ENCODE measurements around the gene TEKT3. TPM values are rescaled to one million over a fixed set of nuclear protein-coding genes. Genes with fewer than 3 reads are reported as not detected.

The TEKT3 gene
- total RNA-seq, 6 experiments from 2014 or later, result not detected

- WGBS (ENCODE audit: insufficient coverage, low coverage, low lambda C conversion rate, missing lambda C conversion rate), result 83% methylated on average over 6 of the region's 6 CpGs
- intact Hi-C loops (cut with DNase I), result no loop called here
- Histone ChIP-seq H3K27ac (no peak overlapping the region), H3K27me3 (no peaks in the 10 kb centered on the region), H3K9me3 (no peaks in the 10 kb centered on the region), H3K4me3 (no peak overlapping the region), H3K36me3 (no peaks in the 10 kb centered on the region), H3K4me1 (no peaks in the 10 kb centered on the region)
- DNase-seq, result no peak
- no peak for ATAC-seq
- TF ChIP-seq CTCF (IDR thresholded peaks at IDR 0.05) (no peak), POLR2A (IDR thresholded peaks at IDR 0.05) (no peak)
These were observed 50.8 kb downstream of the TEKT3 start for GRCh38 chr17:15290605-15291004.

GRCh38 chr17:15289285-15290183 is 51.9 kb downstream of the TEKT3 start:
- Histone ChIP-seq H3K27ac (no peak overlapping the region), H3K9me3 (no peaks in the 10 kb centered on the region), H3K27me3 (no peaks in the 10 kb centered on the region), H3K4me3 (no peak overlapping the region), H3K4me1 (no peaks in the 10 kb centered on the region), H3K36me3 (no peaks in the 10 kb centered on the region)
- ATAC-seq (no peak), DNase-seq (no peak)
- no peak for TF ChIP-seq POLR2A (IDR thresholded peaks at IDR 0.05)
- no peak for TF ChIP-seq CTCF (IDR thresholded peaks at IDR 0.05)
- intact Hi-C loops (cut with DNase I), result no loop called here
- 68% methylated on average over 22 of the region's 22 CpGs for WGBS (ENCODE audit: insufficient coverage, low coverage, low lambda C conversion rate, missing lambda C conversion rate)

DNA sequence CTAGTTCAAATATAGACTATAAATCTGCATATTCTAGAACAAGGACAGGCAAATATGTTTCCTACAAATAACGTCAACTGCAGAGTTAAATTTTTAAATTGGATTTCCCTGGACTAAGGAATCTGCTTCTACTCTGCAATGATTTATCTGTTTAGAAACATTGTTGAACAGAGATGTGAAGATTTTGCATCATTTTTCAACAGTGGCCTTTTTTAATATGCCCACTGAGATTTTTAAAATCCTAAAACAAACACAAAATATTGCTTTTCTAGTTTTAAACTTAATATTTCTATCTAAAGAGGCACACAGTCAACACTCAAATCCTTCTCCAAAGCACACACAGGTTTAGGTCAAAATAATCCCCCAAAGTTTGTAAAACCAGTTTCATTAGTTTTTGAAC is 52.5 kb downstream of the TEKT3 start:
- Histone ChIP-seq H3K4me3 (no peak overlapping the region), H3K4me1 (no peaks in the 10 kb centered on the region), H3K36me3 (no peaks in the 10 kb centered on the region), H3K9me3 (no peaks in the 10 kb centered on the region), H3K27ac (no peak overlapping the region), H3K27me3 (no peaks in the 10 kb centered on the region)
- TF ChIP-seq CTCF (IDR thresholded peaks at IDR 0.05), result no peak
- TF ChIP-seq POLR2A (IDR thresholded peaks at IDR 0.05), result no peak
- ATAC-seq, result no peak
- 46% methylated on average over 1 of the region's 1 CpG for WGBS (ENCODE audit: insufficient coverage, low coverage, low lambda C conversion rate, missing lambda C conversion rate)
- intact Hi-C loops (cut with DNase I), result no loop called here
- no peak for DNase-seq

- 37% methylated on average over 4 of the region's 4 CpGs for WGBS (ENCODE audit: insufficient coverage, low coverage, low lambda C conversion rate, missing lambda C conversion rate)
These were observed 53.7 kb downstream of the TEKT3 start for GRCh38 chr17:15287538-15288267.

More at GRCh38 chr17:15287538-15288267, 53.7 kb downstream of the TEKT3 start:
- intact Hi-C loops (cut with DNase I), result no loop called here
- no peaks in the 10 kb centered on the region for H3K27me3 ChIP-seq
- no peak overlapping the region for H3K27ac ChIP-seq
- no peaks in the 10 kb centered on the region for H3K9me3 ChIP-seq
- no peak for TF ChIP-seq POLR2A (IDR thresholded peaks at IDR 0.05)
- no peak for TF ChIP-seq CTCF (IDR thresholded peaks at IDR 0.05)
- ATAC-seq (no peak), DNase-seq (no peak)
- H3K4me1 ChIP-seq, result no peaks in the 10 kb centered on the region
- no peaks in the 10 kb centered on the region for H3K36me3 ChIP-seq
- H3K4me3 ChIP-seq, result no peak overlapping the region
